B cell (primary cell): ENCODE results near the gene RNH1. TPM values are rescaled to one million over a fixed set of nuclear protein-coding genes. Genes with fewer than 3 reads are reported as not detected.
A peak's percentile ranks its signal among the peaks of the same experiment; 100 is the strongest.

Experiments
- ATAC-seq: fragments of 200-7000 bp; cut with Tn5 transposase; one replicate; pipeline ENCODE4 v1.10.0; 2021; ENCODE audit warnings: low read depth, mild to moderate bottlenecking, moderate number of reproducible peaks, moderate library complexity
- CTCF ChIA-PET: fragments of 350-600 bp; sonication (Branson Sonifier 250); formaldehyde crosslinking; loops from one replicate; lab custom pipeline; 2021; ENCODE audit warnings: antibody characterized with exemption, inconsistent platforms; lab: Charles Lee
- POLR2A ChIA-PET: fragments of 350-600 bp; sonication (Branson Sonifier 250); formaldehyde crosslinking; loops from one replicate; lab custom pipeline; 2021; ENCODE audit warnings: antibody characterized with exemption; lab: Charles Lee
- DNase-seq: peaks from one replicate; pipeline ENCODE4 v3.0.0; 2013
- H2AFZ ChIP-seq: 2 replicates; pipeline ENCODE4 v1.6.1; 2012; ENCODE audit warnings: mild to moderate bottlenecking, low read depth, low read length; ENCODE audit not compliant: insufficient read depth, poor library complexity, severe bottlenecking
- H3K27ac ChIP-seq, 2 donors: 1 replicate in 1 of 2; 2 replicates in 1 of 2; pipeline ENCODE4 v1.5.1; 2012 to 2013; ENCODE audit warnings: low read length in 2 of 2, mild to moderate bottlenecking in 2 of 2, moderate library complexity in 1 of 2
- H3K27me3 ChIP-seq, 4 experiments: fragments of 200-600 bp in 1 of 4; sonication (generic) in 1 of 4; replicated peaks in 1 of 4; 1 replicate in 2 of 4; 2 replicates in 2 of 4; pipeline versions ENCODE4 v1.6.1 to v1.7.0; 2013 to 2016; ENCODE audit warnings: low read length in 3 of 4, mild to moderate bottlenecking in 2 of 4, mixed read lengths in 1 of 4, moderate library complexity in 1 of 4; ENCODE audit not compliant: insufficient read depth in 4 of 4, control insufficient read depth in 3 of 4; ENCODE audit errors: control extremely low read depth in 1 of 4
- H3K36me3 ChIP-seq, 2 experiments: replicated peaks in 1 of 2; 1 replicate in 1 of 2; 2 replicates in 1 of 2; pipeline versions ENCODE4 v1.6.1 to v1.7.1; 2013; ENCODE audit warnings: low read length in 1 of 2; ENCODE audit not compliant: insufficient read depth in 2 of 2, control insufficient read depth in 1 of 2; ENCODE audit errors: control extremely low read depth in 1 of 2, extremely low read depth in 1 of 2
- H3K4me1 ChIP-seq, 2 donors: fragments of 200-600 bp in 1 of 2; sonication (generic) in 1 of 2; 1 replicate in 1 of 2; 2 replicates in 1 of 2; pipeline versions ENCODE4 v1.5.1 to v1.6.1; 2013 to 2017; ENCODE audit warnings: low read length in 2 of 2; ENCODE audit not compliant: control insufficient read depth in 2 of 2, insufficient read depth in 2 of 2
- H3K4me2 ChIP-seq: replicated peaks from 2 replicates; pipeline ENCODE3; 2012; ENCODE audit warnings: mild to moderate bottlenecking, low read depth, low read length; ENCODE audit not compliant: poor library complexity, severe bottlenecking
- H3K4me3 ChIP-seq, 5 experiments: fragments of 200-600 bp in 1 of 5; sonication (generic) in 1 of 5; 1 replicate in 3 of 5; 2 replicates in 2 of 5; pipeline versions ENCODE4 v1.5.1 to v1.7.0; 2011 to 2016; ENCODE audit warnings: low read length in 4 of 5, mild to moderate bottlenecking in 4 of 5, low read depth in 2 of 5, control low read depth in 1 of 5, moderate library complexity in 1 of 5; ENCODE audit not compliant: insufficient read depth in 1 of 5; ENCODE audit errors: control extremely low read depth in 1 of 5, extremely low read depth in 1 of 5
- H3K79me2 ChIP-seq: fragments of 200-600 bp; sonication (generic); one replicate; pipeline ENCODE4 v1.6.0; 2016; ENCODE audit warnings: low read length; ENCODE audit not compliant: control insufficient read depth, insufficient read depth
- H3K9ac ChIP-seq: fragments of 200-600 bp; sonication (generic); 2 replicates; pipeline ENCODE4 v1.6.1; 2017; ENCODE audit warnings: mild to moderate bottlenecking, low read length, moderate library complexity
- H3K9me3 ChIP-seq, 3 donors: one replicate each; pipeline versions ENCODE4 v1.6.1 to v1.7.1; 2013; ENCODE audit warnings: low read length in 2 of 3; ENCODE audit not compliant: control insufficient read depth in 2 of 3, insufficient read depth in 1 of 3; ENCODE audit errors: control extremely low read depth in 1 of 3
- H4K20me1 ChIP-seq: 2 replicates; pipeline ENCODE4 v1.6.0; 2012; ENCODE audit warnings: mild to moderate bottlenecking, low read length; ENCODE audit not compliant: insufficient read depth, control insufficient read depth, poor library complexity, severe bottlenecking
- H3K27ac Mint-ChIP-seq: one replicate; pipeline ENCODE4 v1.8.0; 2021; ENCODE audit warnings: mixed read lengths
- H3K27me3 Mint-ChIP-seq: one replicate; pipeline ENCODE4 v1.8.0; 2021; ENCODE audit warnings: mixed read lengths
- H3K4me1 Mint-ChIP-seq: one replicate; pipeline ENCODE4 v1.8.0; 2021; ENCODE audit warnings: mixed read lengths
- H3K4me3 Mint-ChIP-seq: one replicate; pipeline ENCODE4 v1.8.0; 2021; ENCODE audit warnings: mixed read lengths
- H3K9me3 Mint-ChIP-seq: one replicate; pipeline ENCODE4 v1.8.0; 2022; ENCODE audit warnings: mixed read lengths; ENCODE audit not compliant: insufficient read depth
- CTCF ChIP-seq: fragments of 200-600 bp; IDR thresholded peaks from one replicate; pipeline ENCODE4 v1.8.0; 2022; ENCODE audit warnings: antibody characterized with exemption, mild to moderate bottlenecking
- EZH2 ChIP-seq: IDR thresholded peaks from 2 replicates; pipeline ENCODE4 v1.6.1; 2012; ENCODE audit warnings: borderline replicate concordance, low read depth, mild to moderate bottlenecking, moderate library complexity, low read length; ENCODE audit not compliant: insufficient read depth, poor library complexity, severe bottlenecking
- WGBS: methylation state at CpG from one replicate; pipeline ENCODE4 v1.1.5; 2013; ENCODE audit warnings: missing lambda C conversion rate; ENCODE audit not compliant: insufficient coverage; 5-methylcytosine and 5-hydroxymethylcytosine counted together
- intact Hi-C: fragments of 100-400 bp; cut with micrococcal nuclease; formaldehyde crosslinking; loops from one replicate; pipeline ENCODE4 v1.10.0; 2022
- polyA plus RNA-seq: library from polyadenylated mRNA; depleted of rRNA; stranded (reverse); fragments of >200 nt; gene quantifications from 2 replicates; pipeline ENCODE4 v1.2.3, GENCODE V29; 2012
- total RNA-seq, 2 donors: library from RNA; stranded (reverse); fragments of 120-200 nt in 1 of 2; gene quantifications; 1 replicate in 1 of 2; 2 replicates in 1 of 2; pipeline versions ENCODE4 v1.2.3 to v1.2.4, GENCODE V29; 2013 to 2022

Gene RNH1
- total and polyA plus RNA-seq, 2 donors (not counting 1 experiment from before 2014, with no cell fraction given), result 81.0 to 159 TPM

GRCh38 chr11:495537-495931 lies 11.5 kb downstream of the RNH1 start:
- 92% methylated on average over 7 of the region's 10 CpGs for WGBS
- Histone ChIP-seq H2AFZ (no peak overlapping the region), H4K20me1 (peaks cover 25% of the 10 kb centered on the region), H3K79me2 (no peaks in the 10 kb centered on the region), H3K27ac (no peak overlapping the region), H3K4me3 (no peak overlapping the region), H3K4me2 (no peak overlapping the region), H3K4me1 (peaks cover 0 to 3% of the 10 kb centered on the region in 2 donors), H3K9me3 (peaks cover 0 to 7% (median 0%) of the 10 kb centered on the region in 3 donors), H3K27me3 (no peaks in the 10 kb centered on the region), H3K36me3 (peaks cover 0 to 53% of the 10 kb centered on the region in 2 experiments), H3K9ac (no peak overlapping the region)
- CTCF ChIA-PET, result no interaction called here
- no peaks in the 10 kb centered on the region for H3K4me1 Mint-ChIP-seq
- no peak overlapping the region for H3K27ac Mint-ChIP-seq
- no peak for TF ChIP-seq EZH2
- H3K9me3 Mint-ChIP-seq, result no peaks in the 10 kb centered on the region
- H3K4me3 Mint-ChIP-seq, result no peak overlapping the region
- POLR2A ChIA-PET, result no interaction called here
- intact Hi-C loops, result no loop called here
- DNase-seq, result no peak
- ATAC-seq, result no peak
- H3K27me3 Mint-ChIP-seq, result no peaks in the 10 kb centered on the region

DNA sequence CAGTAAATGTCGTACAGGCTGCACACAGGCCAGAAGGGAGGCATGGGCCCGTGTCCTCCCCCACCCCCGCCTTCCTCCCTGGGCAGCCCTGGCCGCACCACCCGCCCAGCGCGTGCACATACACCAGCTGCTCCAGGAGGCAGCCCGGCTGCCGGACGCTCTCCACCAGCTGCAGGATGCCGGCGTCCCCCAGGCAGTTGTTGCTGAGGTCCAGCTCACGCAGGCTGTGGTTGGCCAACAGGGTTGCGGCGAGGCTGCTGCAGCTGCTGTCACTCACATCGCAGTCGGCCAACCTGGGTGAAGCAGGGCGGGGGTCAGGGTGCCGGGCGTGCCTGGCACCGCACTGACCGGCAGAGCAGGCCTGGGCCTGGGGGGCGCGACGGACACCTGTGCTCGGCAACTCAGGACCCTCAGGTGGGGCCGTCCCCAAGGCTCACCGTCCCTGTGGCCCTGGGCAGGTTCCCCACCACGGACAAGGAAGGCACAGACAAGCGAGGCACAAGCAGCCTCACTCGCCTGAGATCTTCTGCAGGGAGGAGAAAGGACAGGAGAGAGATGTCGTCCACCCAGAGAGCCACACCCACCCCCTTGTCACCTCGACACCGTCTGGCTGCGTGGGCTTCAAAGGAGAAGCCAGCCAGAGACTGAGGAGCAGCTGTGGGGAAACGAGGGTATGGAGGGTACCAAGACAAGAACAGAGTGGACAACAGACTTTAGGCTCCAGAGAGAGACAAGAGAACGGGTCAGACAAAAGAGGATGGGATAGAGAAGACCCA lies 12.1 kb downstream of the RNH1 start:
- ChIA-PET POLR2A (no interaction called here), CTCF (no interaction called here)
- Histone ChIP-seq H3K9ac (no peak overlapping the region), H3K36me3 (peaks cover 0 to 47% of the 10 kb centered on the region in 2 experiments), H3K4me1 (no peaks in the 10 kb centered on the region), H3K79me2 (no peaks in the 10 kb centered on the region), H3K27me3 (no peaks in the 10 kb centered on the region), H3K4me2 (no peak overlapping the region), H3K4me3 (no peak overlapping the region), H3K9me3 (peaks cover 0 to 7% (median 0%) of the 10 kb centered on the region in 3 donors), H4K20me1 (peaks cover 20% of the 10 kb centered on the region), H2AFZ (no peak overlapping the region), H3K27ac (no peak overlapping the region)
- ATAC-seq (no peak), DNase-seq (peak; percentile 14)
- 93% methylated on average over 32 of the region's 37 CpGs for WGBS
- Mint-ChIP-seq H3K27me3 (no peaks in the 10 kb centered on the region), H3K4me3 (no peak overlapping the region), H3K27ac (no peak overlapping the region), H3K9me3 (no peaks in the 10 kb centered on the region), H3K4me1 (no peaks in the 10 kb centered on the region)
- intact Hi-C loops, result no loop called here
- no peak for TF ChIP-seq CTCF
- no peak for TF ChIP-seq EZH2
